Activated CD4-positive, alpha-beta T cell treated with anti-CD3 and anti-CD28 coated beads, Interleukin-2, amount 10 ng/mL, durations not matched to agents 7 days and 5 days (primary cell): ENCODE data around the gene DIO1. TPM values are rescaled to one million over a fixed set of nuclear protein-coding genes. Genes with fewer than 3 reads are reported as not detected.

Experiments
- CTCF ChIA-PET: fragments of 350-600 bp; sonication (Branson Sonifier 250); formaldehyde crosslinking; loops from one replicate; lab custom pipeline; 2021; ENCODE audit warnings: antibody characterized with exemption; lab: Charles Lee
- POLR2A ChIA-PET: fragments of 350-600 bp; sonication (Branson Sonifier 250); formaldehyde crosslinking; loops from one replicate; lab custom pipeline; 2021; ENCODE audit warnings: antibody characterized with exemption; lab: Charles Lee
- DNase-seq: peaks from one replicate; pipeline ENCODE4 v3.0.0-alpha.2; 2020
- H3K27ac Mint-ChIP-seq: one replicate; pipeline ENCODE4 v1.8.0; 2021; ENCODE audit warnings: mild to moderate bottlenecking, moderate library complexity, mixed read lengths
- H3K27me3 Mint-ChIP-seq: one replicate; pipeline ENCODE4 v1.8.0; 2021; ENCODE audit warnings: mixed read lengths
- H3K36me3 Mint-ChIP-seq: one replicate; pipeline ENCODE4 v1.8.0; 2021; ENCODE audit warnings: low read depth, mixed read lengths
- H3K4me1 Mint-ChIP-seq: one replicate; pipeline ENCODE4 v1.8.0; 2021; ENCODE audit warnings: mixed read lengths
- H3K4me3 Mint-ChIP-seq: one replicate; pipeline ENCODE4 v1.8.0; 2021; ENCODE audit warnings: mild to moderate bottlenecking, moderate library complexity, mixed read lengths
- H3K9me3 Mint-ChIP-seq: one replicate; pipeline ENCODE4 v1.8.0; 2021; ENCODE audit warnings: mixed read lengths
- total RNA-seq, 2 experiments: library from RNA; stranded (reverse); gene quantifications; one replicate each; pipeline ENCODE4 v1.2.3, GENCODE V29; 2021

The DIO1 gene
- total RNA-seq, 2 experiments from 2014 or later = not detected

GRCh38 chr1:53946252-53947171 lies 52.5 kb downstream of the DIO1 start, which contains the start of gene LRRC42:
TSS of gene LRRC42 (plus strand) at chr1:53946350. CDS start at chr1:53952000, 5,650 bp downstream.
- Mint-ChIP-seq H3K27ac (peak within 1 kb of the TSS; percentile 97), H3K4me1 (peaks cover 52% of the 10 kb centered on the region), H3K9me3 (no peaks in the 10 kb centered on the region), H3K4me3 (peak within 1 kb of the TSS; percentile 98), H3K36me3 (peaks cover 21% of the 10 kb centered on the region), H3K27me3 (no peaks in the 10 kb centered on the region)
- DNase-seq = no peak
- POLR2A ChIA-PET = no interaction called here
- CTCF ChIA-PET = interaction anchor here (0.8 to 3.7 kb wide), 3 partner anchors 13 to 86 kb away, joined by 3 to 13 read pairs (median 7); no protein-coding TSS in a partner anchor

- peaks cover 49% of the 10 kb centered on the region for H3K4me1 Mint-ChIP-seq
- H3K27ac Mint-ChIP-seq = peak overlapping the region; percentile 83
- no peak for DNase-seq
- H3K27me3 Mint-ChIP-seq = no peaks in the 10 kb centered on the region
- CTCF ChIA-PET = interaction anchor here (0.8 to 1.3 kb wide), 4 partner anchors 12 to 92 kb away, joined by 3 to 7 read pairs (median 3); no protein-coding TSS in a partner anchor
- H3K9me3 Mint-ChIP-seq = no peaks in the 10 kb centered on the region
- POLR2A ChIA-PET = no interaction called here
- peaks cover 23% of the 10 kb centered on the region for H3K36me3 Mint-ChIP-seq
- peak overlapping the region; percentile 98 for H3K4me3 Mint-ChIP-seq
Measured at GRCh38 chr1:53947172-53947907, 53.4 kb downstream of the DIO1 start.

GRCh38 chr1:53948291-53948690 lies 54.3 kb downstream of the DIO1 start:
- Mint-ChIP-seq H3K27ac (no peak overlapping the region), H3K36me3 (peaks cover 21% of the 10 kb centered on the region), H3K4me3 (no peak overlapping the region), H3K9me3 (no peaks in the 10 kb centered on the region), H3K4me1 (peaks cover 40% of the 10 kb centered on the region), H3K27me3 (no peaks in the 10 kb centered on the region)
- ChIA-PET CTCF (interaction anchor here (0.6 to 2.0 kb wide), 5 partner anchors 11 to 470 kb away, joined by 3 to 9 read pairs (median 3); no protein-coding TSS in a partner anchor), POLR2A (no interaction called here)
- no peak for DNase-seq

- DNase-seq = peak; percentile 31
- Mint-ChIP-seq H3K4me1 (peaks cover 30% of the 10 kb centered on the region), H3K9me3 (no peaks in the 10 kb centered on the region), H3K27me3 (no peaks in the 10 kb centered on the region), H3K4me3 (no peak overlapping the region), H3K27ac (no peak overlapping the region), H3K36me3 (peaks cover 17% of the 10 kb centered on the region)
- POLR2A ChIA-PET = no interaction called here
- CTCF ChIA-PET = interaction anchor here (0.6 to 2.0 kb wide), 7 partner anchors 10 to 100 kb away, joined by 3 to 17 read pairs (median 3); no protein-coding TSS in a partner anchor
Measured at GRCh38 chr1:53949023-53949990, 55.3 kb downstream of the DIO1 start.

GRCh38 chr1:53951697-53952096 lies 57.7 kb downstream of the DIO1 start:
- Mint-ChIP-seq H3K27ac (no peak overlapping the region), H3K4me1 (peaks cover 26% of the 10 kb centered on the region), H3K4me3 (no peak overlapping the region), H3K36me3 (peaks cover 11% of the 10 kb centered on the region), H3K9me3 (no peaks in the 10 kb centered on the region), H3K27me3 (no peaks in the 10 kb centered on the region)
- CTCF ChIA-PET = no interaction called here
- DNase-seq = no peak
- POLR2A ChIA-PET = no interaction called here

- ChIA-PET CTCF (interaction anchor here (0.7 to 1.7 kb wide), 2 partner anchors 35 to 93 kb away, joined by 3 to 4 read pairs; no protein-coding TSS in a partner anchor), POLR2A (no interaction called here)
- Mint-ChIP-seq H3K36me3 (peaks cover 17% of the 10 kb centered on the region), H3K27me3 (no peaks in the 10 kb centered on the region), H3K9me3 (no peaks in the 10 kb centered on the region), H3K4me3 (no peak overlapping the region), H3K27ac (no peak overlapping the region), H3K4me1 (peaks cover 14% of the 10 kb centered on the region)
- no peak for DNase-seq
Measured at GRCh38 chr1:53954128-53954527, 60.1 kb downstream of the DIO1 start.

GRCh38 chr1:53956308-53957168 lies 62.6 kb downstream of the DIO1 start:
- Mint-ChIP-seq H3K27ac (peak overlapping the region; percentile 17), H3K4me3 (no peak overlapping the region), H3K4me1 (peaks cover 14% of the 10 kb centered on the region)

GRCh38 chr1:53957194-53957818 lies 63.3 kb downstream of the DIO1 start:
- Mint-ChIP-seq H3K27me3 (no peaks in the 10 kb centered on the region), H3K36me3 (peaks cover 19% of the 10 kb centered on the region), H3K4me1 (peaks cover 14% of the 10 kb centered on the region), H3K9me3 (no peaks in the 10 kb centered on the region), H3K27ac (peak overlapping the region; percentile 17), H3K4me3 (no peak overlapping the region)
- POLR2A ChIA-PET = no interaction called here
- no peak for DNase-seq
- CTCF ChIA-PET = no interaction called here

More at GRCh38 chr1:53956308-53957168, 62.6 kb downstream of the DIO1 start:
- ChIA-PET CTCF (interaction anchor here (0.7 to 2.1 kb wide), 4 partner anchors 14 to 97 kb away, joined by 3 to 5 read pairs (median 4); no protein-coding TSS in a partner anchor), POLR2A (no interaction called here)
- H3K27me3 Mint-ChIP-seq = no peaks in the 10 kb centered on the region
- H3K9me3 Mint-ChIP-seq = no peaks in the 10 kb centered on the region
- H3K36me3 Mint-ChIP-seq = peaks cover 21% of the 10 kb centered on the region
- DNase-seq = no peak

GRCh38 chr1:53959664-53960250 lies 65.8 kb downstream of the DIO1 start:
- no peak overlapping the region for H3K27ac Mint-ChIP-seq
- DNase-seq = peak; percentile 57
- peaks cover 24% of the 10 kb centered on the region for H3K36me3 Mint-ChIP-seq
- H3K9me3 Mint-ChIP-seq = no peaks in the 10 kb centered on the region
- no peak overlapping the region for H3K4me3 Mint-ChIP-seq
- H3K4me1 Mint-ChIP-seq = peaks cover 24% of the 10 kb centered on the region
- POLR2A ChIA-PET = interaction anchor here (0.7 to 1.0 kb wide), 2 partner anchors 81 to 99 kb away, joined by 3 to 4 read pairs; no protein-coding TSS in a partner anchor
- CTCF ChIA-PET = interaction anchor here (0.6 to 4.2 kb wide), 25 partner anchors 10 to 841 kb away, joined by 3 to 32 read pairs (median 5); partner anchors contain the start of genes IFT25 and TTC22
- H3K27me3 Mint-ChIP-seq = no peaks in the 10 kb centered on the region
